ENCODE data around the gene PDK3. TPM values are rescaled to one million over a fixed set of nuclear protein-coding genes. Genes with fewer than 3 reads are reported as not detected.

PDK3 gene
- polyA plus RNA-seq, 1 of the 3 experiments (the other 2 are of a cell fraction), result 2.5 TPM

GRCh38 chrX:24528605-24529004, 63.5 kb downstream of the PDK3 start:
- WGBS (ENCODE audit: low lambda C conversion rate), result 37% methylated on average over 1 of the region's 1 CpG
- H3K9ac ChIP-seq, result no peak overlapping the region
- no peaks in the 10 kb centered on the region for H3K27me3 ChIP-seq (ENCODE audit: insufficient read depth)
- H3K4me1 ChIP-seq (ENCODE audit: control insufficient read depth in 1 of 2, insufficient read depth in 2 of 2, low read depth in 1 of 2, low read length in 1 of 2), result no peaks in the 10 kb centered on the region
- H3K9me3 ChIP-seq, result no peaks in the 10 kb centered on the region
- no peaks in the 10 kb centered on the region for H3K36me3 ChIP-seq (replicated peaks in 1 of 2; ENCODE audit: control insufficient read depth in 1 of 2, insufficient read depth in 2 of 2, low read length in 1 of 2)
- H3F3A ChIP-seq (replicated peaks; ENCODE audit: insufficient read depth), result no peaks in the 10 kb centered on the region
- no peak for DNase-seq
- no peak overlapping the region for H2AFZ ChIP-seq (ENCODE audit: low read depth)
- TF ChIP-seq SIN3A (IDR thresholded peaks at IDR 0.05; ENCODE audit: borderline replicate concordance, low read depth, low read length) (no peak), YY1 (IDR thresholded peaks at IDR 0.05; ENCODE audit: low read depth) (no peak), FOXM1 (IDR thresholded peaks at IDR 0.05; ENCODE audit: low read depth) (no peak), PBX3 (IDR thresholded peaks at IDR 0.05) (no peak), CTCF (IDR thresholded peaks at IDR 0.05) (no peak), ELF1 (IDR thresholded peaks at IDR 0.05) (no peak), RAD21 (IDR thresholded peaks at IDR 0.05; ENCODE audit: low read length) (no peak), MXI1 (IDR thresholded peaks at IDR 0.05; ENCODE audit: low read depth, low read length) (no peak), ZBTB33 (IDR thresholded peaks at IDR 0.05; ENCODE audit: borderline replicate concordance, low read depth) (no peak), MEF2A (IDR thresholded peaks at IDR 0.05; ENCODE audit: borderline replicate concordance, low read depth) (no peak), SMC3 (IDR thresholded peaks at IDR 0.05; ENCODE audit: low read depth, low read length) (no peak)
- TF ChIP-seq, protein P1, sequence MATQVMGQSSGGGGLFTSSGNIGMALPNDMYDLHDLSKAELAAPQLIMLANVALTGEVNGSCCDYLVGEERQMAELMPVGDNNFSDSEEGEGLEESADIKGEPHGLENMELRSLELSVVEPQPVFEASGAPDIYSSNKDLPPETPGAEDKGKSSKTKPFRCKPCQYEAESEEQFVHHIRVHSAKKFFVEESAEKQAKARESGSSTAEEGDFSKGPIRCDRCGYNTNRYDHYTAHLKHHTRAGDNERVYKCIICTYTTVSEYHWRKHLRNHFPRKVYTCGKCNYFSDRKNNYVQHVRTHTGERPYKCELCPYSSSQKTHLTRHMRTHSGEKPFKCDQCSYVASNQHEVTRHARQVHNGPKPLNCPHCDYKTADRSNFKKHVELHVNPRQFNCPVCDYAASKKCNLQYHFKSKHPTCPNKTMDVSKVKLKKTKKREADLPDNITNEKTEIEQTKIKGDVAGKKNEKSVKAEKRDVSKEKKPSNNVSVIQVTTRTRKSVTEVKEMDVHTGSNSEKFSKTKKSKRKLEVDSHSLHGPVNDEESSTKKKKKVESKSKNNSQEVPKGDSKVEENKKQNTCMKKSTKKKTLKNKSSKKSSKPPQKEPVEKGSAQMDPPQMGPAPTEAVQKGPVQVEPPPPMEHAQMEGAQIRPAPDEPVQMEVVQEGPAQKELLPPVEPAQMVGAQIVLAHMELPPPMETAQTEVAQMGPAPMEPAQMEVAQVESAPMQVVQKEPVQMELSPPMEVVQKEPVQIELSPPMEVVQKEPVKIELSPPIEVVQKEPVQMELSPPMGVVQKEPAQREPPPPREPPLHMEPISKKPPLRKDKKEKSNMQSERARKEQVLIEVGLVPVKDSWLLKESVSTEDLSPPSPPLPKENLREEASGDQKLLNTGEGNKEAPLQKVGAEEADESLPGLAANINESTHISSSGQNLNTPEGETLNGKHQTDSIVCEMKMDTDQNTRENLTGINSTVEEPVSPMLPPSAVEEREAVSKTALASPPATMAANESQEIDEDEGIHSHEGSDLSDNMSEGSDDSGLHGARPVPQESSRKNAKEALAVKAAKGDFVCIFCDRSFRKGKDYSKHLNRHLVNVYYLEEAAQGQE (IDR thresholded peaks at IDR 0.05; ENCODE audit: low read depth, low read length), result no peak
- no peak overlapping the region for H3K4me3 ChIP-seq (ENCODE audit: low read depth in 2 of 2, low read length in 1 of 2)
- H4K20me1 ChIP-seq (ENCODE audit: insufficient read depth), result no peaks in the 10 kb centered on the region
- POLR2A ChIA-PET, result no interaction called here
- H3K9me2 ChIP-seq, result no peaks in the 10 kb centered on the region
- no peak overlapping the region for H3K27ac ChIP-seq (ENCODE audit: low read depth in 2 of 2, low read length in 1 of 2)
- H3K79me2 ChIP-seq (ENCODE audit: insufficient read depth), result no peaks in the 10 kb centered on the region
- no peak overlapping the region for H3K4me2 ChIP-seq
- CTCF ChIA-PET, result no interaction called here

All from SK-N-SH (cell line).